SK-MEL-5 (cell line): ENCODE data around the gene CNGB1. TPM values are rescaled to one million over a fixed set of nuclear protein-coding genes. Genes with fewer than 3 reads are reported as not detected.
"Not testable (repeated sequence)": the region's sequence is repeated elsewhere in the genome, so short reads cannot be mapped to it uniquely, and the experiment has no call there.

ENCODE experiments used
- DNase-seq: peaks from one replicate; pipeline ENCODE4 v3.0.0-alpha.2; 2016; ENCODE audit warnings: low read depth, low spot score
- in situ Hi-C: cut with HindIII; loops from 2 replicates; pipeline ENCODE4 v1.10.0; 2016; ENCODE audit warnings: low sequenced_read_pairs, high pct_unique_total_duplicates, low pct_unique_long_range_greater_than_20kb
- polyA plus RNA-seq, 2 experiments: library from polyadenylated mRNA; depleted of rRNA; stranded (reverse); fragments of >200 nt; gene quantifications; 2 replicates each; pipeline ENCODE4 v1.2.3, GENCODE V29; 2015
- total RNA-seq: library from RNA; depleted of rRNA; stranded (reverse); fragments of >200 nt; shearing (Covaris generic); gene quantifications from 2 replicates; pipeline ENCODE4 v1.2.3, GENCODE V29; 2014; rRNA removed

CNGB1 gene
- total RNA-seq = not detected in 2 replicates
- polyA plus RNA-seq (2015; cell fraction: cytosol; rRNA removed) = not detected in 2 replicates
- not detected in 2 replicates for polyA plus RNA-seq (2015; cell fraction: nucleus; rRNA removed)

DNA sequence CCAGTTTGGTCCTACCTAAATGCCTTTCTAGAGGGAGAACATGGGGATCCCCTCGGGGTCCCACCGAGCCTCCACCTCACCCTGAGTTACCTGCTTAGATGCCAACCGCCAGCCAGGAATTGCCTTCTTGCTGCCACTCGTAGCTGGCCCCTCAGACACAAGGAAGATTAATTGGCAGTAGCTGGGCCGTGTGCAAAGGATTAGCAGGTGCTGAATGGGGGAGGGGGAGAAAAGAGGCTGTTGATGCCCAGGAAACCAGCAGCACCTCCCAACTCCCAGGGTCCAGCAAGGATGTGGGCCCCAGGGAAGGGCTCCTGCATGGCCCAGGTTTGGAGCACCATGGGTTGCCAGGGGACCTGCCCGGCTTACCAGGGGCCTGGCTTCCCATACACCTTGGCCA lies at the start of gene CNGB1:
TSS of gene CNGB1 (minus strand) at position 159 of the 400 bp plus-strand sequence. CDS start 3,842 bp downstream, outside the sequence.
- DNase-seq = no peak
- in situ Hi-C loops = no loop called here

DNA sequence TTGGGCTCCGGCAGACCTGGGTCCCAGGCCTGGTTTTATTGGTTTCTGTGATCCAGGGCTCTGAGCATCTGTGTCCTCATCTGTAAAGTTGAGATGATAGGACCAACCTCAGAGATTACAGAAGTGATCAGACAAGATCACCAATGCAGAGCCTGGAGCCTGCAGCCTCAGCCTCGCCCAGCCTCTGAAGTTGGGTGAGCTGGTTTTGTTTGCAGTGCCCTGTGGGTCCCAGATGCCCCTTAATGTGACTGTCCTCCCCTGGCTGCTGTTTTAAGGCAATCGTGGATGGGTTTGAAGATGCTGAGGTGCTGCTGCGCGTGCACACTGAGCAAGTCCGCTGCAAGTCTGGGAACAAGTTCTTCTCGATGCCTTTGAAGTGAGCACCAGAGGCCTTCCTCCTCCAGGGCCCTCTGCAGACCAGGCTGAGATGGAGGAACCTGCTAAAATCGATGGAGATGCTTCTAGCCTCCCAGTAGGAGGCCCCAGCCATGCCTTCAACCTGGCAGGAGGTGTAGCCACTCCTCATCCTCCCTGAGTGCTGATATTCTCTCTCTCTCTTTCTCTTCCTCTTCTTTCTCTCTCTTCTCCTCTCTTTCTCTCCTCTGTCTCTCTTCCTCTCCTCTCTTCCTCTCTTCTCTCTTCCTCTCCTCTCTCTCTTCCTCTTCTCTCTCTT lies 49.1 kb upstream of the CNGB1 start:
- in situ Hi-C loops = no loop called here

DNA sequence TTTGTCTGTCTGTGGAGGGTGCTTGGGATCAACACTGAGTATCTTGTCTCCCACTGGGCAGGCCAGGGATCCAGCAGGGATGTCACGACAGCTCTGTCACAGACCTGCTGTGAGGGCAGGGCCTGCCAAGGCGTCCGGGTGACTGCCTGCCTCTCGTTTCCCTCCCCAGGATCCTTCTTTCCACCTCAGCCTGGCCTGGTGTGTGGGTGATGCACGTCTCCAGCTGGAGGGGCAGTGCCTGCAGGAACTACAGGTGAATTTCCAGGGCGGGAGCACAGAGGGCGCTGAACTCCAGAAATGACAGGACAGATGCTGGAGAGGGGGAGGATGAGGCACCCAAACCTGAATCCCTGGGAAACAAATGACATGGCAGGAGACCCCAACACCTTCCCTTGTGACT lies 47.9 kb upstream of the CNGB1 start:
- in situ Hi-C loops = no loop called here
- peak; percentile 25 for DNase-seq

More for the DNA sequence above, 49.1 kb upstream of the CNGB1 start:
- no peak for DNase-seq

DNA sequence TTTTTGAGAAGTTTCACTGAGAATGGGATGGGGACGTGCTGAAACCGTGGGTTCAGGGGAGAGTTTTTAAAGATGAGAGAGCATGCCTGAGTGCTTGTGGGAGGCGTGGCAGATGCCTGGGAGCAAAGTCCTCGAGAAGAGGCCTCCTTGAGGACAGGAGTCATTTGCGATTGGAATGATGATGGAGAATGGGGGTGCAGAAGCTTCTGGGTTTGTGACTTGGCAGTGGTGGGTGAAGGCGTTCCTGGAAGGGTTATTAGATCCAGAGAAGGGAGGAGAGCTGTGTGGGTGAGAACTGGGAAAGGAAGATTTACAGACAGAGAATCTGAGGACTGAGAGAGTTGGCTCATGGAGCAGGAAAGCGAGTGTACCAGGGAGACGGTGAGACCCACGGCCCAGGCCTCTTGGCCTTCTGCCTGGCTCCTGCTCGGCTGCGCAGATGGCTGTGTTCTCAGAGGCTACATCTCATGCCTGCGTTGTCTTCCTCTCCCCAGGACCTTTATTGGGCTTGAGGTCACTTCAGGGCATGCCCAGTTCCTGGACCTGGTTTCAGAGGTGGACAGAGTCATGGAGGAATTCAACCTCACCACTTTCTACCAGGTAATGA lies 46.0 kb upstream of the CNGB1 start:
- in situ Hi-C loops = no loop called here
- no peak for DNase-seq

DNA sequence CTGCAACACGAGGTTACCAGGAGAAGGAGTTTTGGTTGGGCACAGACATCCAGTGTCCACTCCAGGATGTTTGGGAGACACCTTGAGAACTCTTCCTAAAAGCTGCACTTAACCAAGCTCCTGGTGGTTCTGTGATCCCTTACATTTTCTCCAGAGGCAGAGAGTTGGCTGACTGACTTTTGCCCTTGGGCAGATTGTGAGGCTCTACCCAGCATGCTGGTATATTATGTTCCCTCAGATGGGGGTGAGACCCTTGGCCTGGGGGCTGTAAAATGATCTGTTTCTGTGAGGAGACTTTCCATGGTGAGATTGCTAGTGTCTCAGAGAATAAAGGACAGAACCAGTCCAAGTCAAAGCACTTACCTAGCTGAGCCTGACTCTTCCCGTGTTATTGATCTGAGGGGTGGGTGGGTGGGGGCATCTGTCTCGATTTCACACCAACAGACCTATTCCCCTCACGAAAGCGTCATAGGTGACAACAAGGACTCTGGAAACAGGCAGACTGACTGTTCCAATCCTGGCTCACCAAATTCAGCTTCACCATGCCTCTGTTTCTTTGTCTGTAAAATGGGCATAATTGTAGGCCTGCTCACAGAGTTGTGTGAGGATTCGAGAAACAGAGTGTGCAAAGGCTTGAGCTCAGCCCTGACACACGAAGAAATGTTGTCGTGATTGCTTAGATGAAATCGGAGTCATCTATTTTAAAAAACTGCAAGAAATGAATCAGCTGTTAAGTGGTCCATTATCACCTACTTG lies 42.5 kb upstream of the CNGB1 start:
- no peak for DNase-seq

DNA sequence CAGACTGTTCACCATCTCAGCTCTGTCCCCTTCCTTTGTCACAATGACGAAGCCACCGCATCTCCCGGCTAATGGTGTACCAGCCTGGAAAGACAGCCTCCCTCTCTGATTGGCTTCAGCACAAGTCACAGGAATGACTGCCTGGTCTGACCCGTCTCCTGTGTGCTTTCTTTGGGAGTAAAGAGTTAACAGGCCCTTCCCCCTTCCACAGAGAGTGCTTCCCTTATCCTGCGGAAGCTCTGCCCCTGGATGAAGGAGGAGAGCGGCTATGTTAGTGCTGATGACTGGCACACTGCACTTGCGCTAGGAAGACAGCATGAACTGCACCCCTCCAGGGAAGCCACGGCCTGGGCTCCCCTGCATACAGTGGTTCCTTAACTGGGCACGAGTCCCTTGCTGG lies 41.6 kb upstream of the CNGB1 start:
- DNase-seq = no peak
- in situ Hi-C loops = no loop called here

More for the DNA sequence above, 42.5 kb upstream of the CNGB1 start:
- in situ Hi-C loops = no loop called here

DNA sequence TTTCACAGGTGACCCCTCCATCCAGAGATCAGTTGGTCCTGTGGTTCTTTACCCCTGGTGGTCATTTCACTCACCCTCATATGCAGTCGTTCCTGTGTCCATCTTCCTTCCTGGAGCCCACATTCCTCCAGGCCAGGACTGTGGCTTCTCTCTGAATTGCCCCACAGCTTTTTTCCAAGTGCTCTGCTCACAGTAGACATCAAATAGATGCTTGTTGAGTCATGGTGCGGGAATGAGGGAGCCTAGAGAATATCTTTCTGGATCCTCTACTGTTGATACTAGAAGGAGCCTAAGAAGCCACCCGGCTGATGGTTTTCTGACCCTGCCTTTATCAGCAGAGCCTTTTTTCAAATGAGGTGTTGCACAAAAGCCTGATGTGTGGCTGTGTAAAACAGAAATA lies 40.7 kb upstream of the CNGB1 start:
- in situ Hi-C loops = no loop called here
- no peak for DNase-seq

DNA sequence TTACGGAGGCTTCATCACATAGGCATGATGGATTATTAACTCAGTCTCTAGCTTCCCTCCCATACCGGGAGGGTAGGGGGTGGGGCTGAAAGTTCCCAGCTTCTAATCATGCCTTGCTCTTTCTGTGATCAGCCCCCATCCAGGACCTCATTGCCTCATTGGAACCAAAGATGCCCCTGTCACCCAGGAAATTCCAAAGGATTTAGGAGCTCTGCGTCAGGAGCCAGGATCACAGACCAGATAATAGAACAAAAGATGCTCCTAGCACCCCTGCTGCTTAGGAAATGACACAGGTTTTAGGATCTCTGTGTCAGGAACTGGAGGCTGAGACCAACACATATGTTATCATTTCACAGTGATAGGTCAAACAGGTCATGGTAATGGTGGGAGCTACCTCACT lies 40.0 kb upstream of the CNGB1 start:
- DNase-seq = no peak
- in situ Hi-C loops = no loop called here

DNA sequence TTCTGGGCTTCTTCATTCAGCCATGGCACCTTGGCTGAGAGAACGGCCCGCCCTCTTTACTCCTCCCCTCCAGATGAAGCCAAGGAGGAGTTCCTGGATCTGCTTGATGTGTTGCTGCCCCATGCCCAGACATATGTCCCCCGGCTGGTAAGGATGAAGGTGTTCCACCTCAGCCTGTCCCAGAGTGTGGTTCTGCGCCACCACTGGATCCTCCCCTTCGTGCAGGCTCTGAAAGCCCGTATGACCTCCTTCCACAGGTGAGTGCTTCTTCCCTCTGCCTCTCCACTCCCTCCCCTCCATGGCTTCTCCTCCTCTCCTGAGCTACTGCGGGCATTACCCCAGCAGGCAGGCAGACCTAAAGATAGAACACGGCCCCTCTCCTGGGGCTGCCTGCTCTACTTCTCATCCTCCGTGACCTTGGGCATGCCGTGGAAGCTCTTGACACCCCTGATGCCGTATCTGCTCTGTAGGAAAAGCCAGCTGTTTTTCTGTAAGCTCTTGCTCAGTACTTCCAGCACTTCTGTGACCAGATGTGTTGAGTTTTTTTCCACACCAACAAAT lies 39.0 kb upstream of the CNGB1 start:
- in situ Hi-C loops = no loop called here
- DNase-seq = no peak

DNA sequence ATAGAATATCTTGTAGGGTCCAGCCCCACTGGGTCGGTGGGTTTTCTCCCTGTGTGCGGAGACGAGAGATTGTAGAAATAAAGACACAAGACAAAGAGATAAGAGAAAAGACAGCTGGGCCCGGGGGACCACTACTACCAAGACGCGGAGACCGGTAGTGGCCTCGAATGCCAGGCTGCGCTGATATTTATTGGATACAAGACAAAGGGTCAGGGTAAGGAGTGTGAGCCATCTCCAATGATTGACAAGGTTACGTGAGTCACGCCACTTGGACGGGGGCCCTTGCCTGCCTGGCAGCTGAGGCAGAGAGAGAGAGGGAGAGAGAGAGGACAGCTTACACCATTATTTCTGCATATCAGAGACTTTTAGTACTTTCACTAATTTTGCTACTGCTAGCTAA lies 33.8 kb upstream of the CNGB1 start:
- DNase-seq, in situ Hi-C loops: not testable (repeated sequence)

DNA sequence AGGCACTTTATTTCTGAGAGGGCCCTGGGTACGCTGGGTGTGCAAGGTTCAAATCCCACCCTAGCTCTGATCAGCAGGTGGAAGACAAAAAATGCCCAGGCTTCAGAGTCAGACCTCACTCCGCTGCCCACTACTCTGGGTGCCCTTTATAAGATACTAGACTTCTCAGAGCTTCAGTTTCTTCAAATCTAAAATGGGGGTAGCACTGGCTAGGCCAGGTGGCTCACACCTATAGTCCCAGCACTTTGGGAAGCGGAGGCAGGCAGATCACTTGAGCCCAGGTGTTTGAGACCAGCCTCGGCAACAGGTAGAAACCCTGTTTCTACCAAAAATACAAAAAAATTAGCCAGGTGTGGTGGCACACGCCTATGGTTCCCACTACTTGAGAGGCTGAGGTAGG lies 32.0 kb upstream of the CNGB1 start:
- in situ Hi-C loops = no loop called here

DNA sequence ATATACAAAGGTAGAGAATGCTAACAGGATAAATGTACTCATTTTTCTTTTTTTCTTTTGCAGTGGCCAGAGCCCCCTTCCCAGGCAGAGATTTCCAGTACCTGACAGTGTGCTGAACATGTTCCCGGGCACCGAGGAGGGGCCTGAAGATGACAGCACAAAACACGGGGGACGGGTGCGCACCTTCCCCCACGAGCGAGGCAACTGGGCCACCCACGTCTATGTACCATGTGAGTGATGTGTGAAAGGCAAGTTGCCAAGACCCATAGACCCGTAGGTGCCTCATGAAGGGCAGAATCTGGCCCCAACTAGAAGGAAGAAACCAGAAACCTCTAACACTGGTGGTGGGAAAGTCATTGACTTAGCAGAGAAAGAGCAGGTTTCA lies 31.5 kb upstream of the CNGB1 start:
- DNase-seq = no peak
- in situ Hi-C loops = no loop called here

More for the DNA sequence above, 32.0 kb upstream of the CNGB1 start:
- no peak for DNase-seq

DNA sequence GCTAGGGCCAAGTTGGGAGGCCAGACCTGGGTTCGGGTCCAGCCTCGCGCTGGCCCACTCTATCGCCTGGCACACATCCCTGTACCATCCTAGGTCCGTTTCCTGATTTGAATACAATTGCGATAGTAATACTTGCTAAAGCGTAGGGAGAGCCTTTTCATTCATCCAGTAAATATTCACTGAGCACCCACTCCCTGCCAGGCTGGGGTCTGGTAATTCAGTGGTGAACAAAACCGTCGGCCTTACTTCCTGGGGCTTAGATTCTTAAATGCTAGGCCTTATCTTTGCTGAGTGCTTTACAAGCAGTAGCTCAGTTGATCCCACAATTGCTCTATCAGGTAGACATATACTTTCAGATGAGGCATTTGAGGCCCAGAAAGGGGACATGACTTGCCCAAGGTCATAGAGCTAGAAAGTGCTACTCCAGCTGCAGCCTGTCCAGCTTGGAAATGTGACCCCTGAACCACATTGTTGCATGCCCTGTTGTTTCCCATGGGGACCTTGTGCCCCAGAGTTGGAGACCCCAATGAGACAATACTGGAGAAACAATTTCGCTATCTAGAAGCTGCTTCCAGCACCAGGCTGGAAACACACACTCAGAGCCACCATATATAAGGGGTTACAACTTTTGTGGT lies 31.0 kb upstream of the CNGB1 start:
- no peak for DNase-seq
- in situ Hi-C loops = no loop called here

DNA sequence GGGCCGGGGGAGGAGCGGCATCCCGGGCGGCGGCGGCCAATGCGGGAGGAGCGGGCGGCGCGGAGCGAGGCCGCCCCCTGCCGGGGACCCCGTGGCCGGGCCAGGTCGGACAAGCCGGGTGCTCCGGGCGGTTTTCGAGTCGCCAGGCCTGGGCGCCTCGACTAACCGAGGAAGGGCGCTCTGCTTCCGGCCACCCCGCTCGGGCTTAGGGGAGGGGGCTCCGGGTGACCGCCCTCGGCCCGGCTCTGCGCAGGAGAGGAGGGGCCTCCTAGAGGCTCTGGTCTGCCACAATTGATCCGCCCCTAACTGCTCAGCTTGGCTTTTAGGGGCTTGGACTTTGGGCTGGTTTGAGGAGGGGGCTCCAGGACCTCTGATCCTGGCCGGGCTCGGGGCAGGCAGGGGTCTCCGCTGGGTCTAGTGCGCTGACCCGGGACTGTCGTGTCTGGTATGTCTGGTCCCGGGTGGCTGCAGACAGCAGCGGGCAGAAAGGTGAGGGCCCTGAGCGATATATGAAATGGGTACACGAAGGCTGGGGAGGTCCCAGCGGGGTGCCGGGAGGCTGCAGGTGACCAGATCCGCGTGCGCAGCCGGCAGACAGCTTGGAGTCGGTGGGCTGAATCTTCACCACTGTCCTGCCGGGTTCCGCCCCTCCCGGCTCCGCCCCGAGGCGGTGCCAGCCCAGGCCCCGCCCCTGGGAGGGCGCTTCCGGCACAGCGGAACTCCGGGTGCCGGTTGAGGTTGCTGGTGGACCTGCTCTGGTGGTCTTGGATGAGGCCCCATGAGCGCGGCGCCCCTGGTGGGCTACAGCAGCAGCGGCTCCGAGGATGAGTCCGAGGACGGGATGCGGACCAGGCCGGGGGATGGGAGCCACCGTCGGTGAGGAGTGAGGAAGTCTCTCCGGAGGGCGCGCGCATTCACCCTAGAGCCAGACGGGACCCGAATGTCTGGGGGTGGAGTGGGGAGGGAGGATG lies 30.1 kb upstream of the CNGB1 start, which contains the start of gene USB1:
TSS of gene USB1 (plus strand) at position 702 of the 971 bp plus-strand sequence. CDS start at position 779, 77 bp downstream.
- DNase-seq = peak; percentile 79
- in situ Hi-C loops = no loop called here

DNA sequence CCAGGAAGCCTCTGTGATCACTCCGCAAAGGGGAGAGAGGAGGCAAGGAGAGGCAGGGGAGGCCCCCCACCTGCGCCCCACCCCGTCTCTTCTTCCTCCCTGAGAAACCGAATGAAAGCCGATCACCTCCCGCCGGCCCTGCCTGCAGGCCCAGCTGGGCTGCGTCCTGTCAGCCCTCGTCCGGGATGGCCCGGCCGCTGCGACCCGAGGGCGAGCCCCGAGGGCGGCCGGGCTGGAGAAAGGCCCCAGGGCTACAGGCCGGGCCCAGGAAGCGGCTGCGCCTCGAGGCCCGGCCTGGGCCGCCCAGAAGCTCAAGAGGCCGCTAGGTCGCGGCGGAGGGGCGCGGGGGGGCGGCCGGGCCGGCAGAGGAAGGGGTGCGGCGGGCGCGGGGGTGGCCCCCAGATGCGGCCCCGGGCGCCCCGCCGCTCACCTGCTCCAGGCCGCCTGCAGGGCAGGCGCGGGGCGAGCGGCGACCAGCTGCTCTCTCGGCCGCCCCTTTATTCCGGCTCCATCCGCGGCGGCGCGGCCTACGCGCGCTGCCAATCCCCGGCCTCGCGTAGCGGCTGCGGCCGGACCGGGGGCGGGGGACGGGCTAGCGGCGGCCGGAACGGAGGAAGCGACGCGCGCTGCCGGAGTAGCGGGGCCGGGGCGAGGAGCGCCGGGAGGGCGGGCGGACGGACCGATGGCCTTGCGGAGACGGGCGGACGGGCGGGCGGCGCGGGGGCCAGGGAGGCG lies 29.2 kb upstream of the CNGB1 start, which contains the start of gene ZNF319:
TSS of gene ZNF319 (minus strand) at position 702 of the 735 bp plus-strand sequence. CDS start 2,407 bp downstream, outside the sequence.
- in situ Hi-C loops = no loop called here
- DNase-seq = no peak
